IMR-90 (cell line): ENCODE measurements around the gene C19orf33. TPM values are rescaled to one million over a fixed set of nuclear protein-coding genes. Genes with fewer than 3 reads are reported as not detected.

Experiments used
- ATAC-seq: fragments of 200-7000 bp; cut with Tn5 transposase; 2 replicates; pipeline ENCODE4 v1.9.1; 2020; ENCODE audit warnings: low read depth, mild to moderate bottlenecking, moderate library complexity
- BruUV-seq: library from RNA; stranded (reverse); fragments of 400-500 nt; replicated peaks from 2 replicates; lab custom pipeline; 2021; lab: Mats Ljungman, UMichigan
- CTCF ChIA-PET: fragments of 300-600 bp; formaldehyde crosslinking; extraction: SDS; loops from one replicate; lab custom pipeline; 2021; ENCODE audit warnings: antibody characterized with exemption; lab: Yijun Ruan, JAX
- POLR2A ChIA-PET: fragments of 300-600 bp; sonication (Branson Sonifier 250); formaldehyde crosslinking; loops from one replicate; lab custom pipeline; 2022; ENCODE audit warnings: antibody characterized with exemption; ENCODE audit not compliant: unreplicated experiment; lab: Charles Lee
- DNase-seq: peaks from one replicate; pipeline ENCODE4 v3.0.0; 2013
- H2AFZ ChIP-seq: replicated peaks from 2 replicates; pipeline ENCODE3; 2013; ENCODE audit warnings: low read length, mild to moderate bottlenecking; ENCODE audit not compliant: poor library complexity
- H2AK5ac ChIP-seq: 2 replicates; pipeline ENCODE4 v1.6.1; 2013; ENCODE audit warnings: low read depth, low read length, inconsistent platforms
- H2AK9ac ChIP-seq: replicated peaks from 2 replicates; pipeline ENCODE3; 2013; ENCODE audit warnings: mild to moderate bottlenecking, low read depth, low read length, moderate library complexity; ENCODE audit not compliant: poor library complexity
- H2BK120ac ChIP-seq: 2 replicates; pipeline ENCODE4 v1.6.1; 2013; ENCODE audit warnings: low read depth, low read length, inconsistent platforms
- H2BK15ac ChIP-seq: 3 replicates; pipeline ENCODE4 v1.6.1; 2013; ENCODE audit warnings: low read depth, low read length, inconsistent platforms
- H2BK20ac ChIP-seq: 2 replicates; pipeline ENCODE4 v1.6.1; 2013; ENCODE audit warnings: low read depth, mild to moderate bottlenecking, inconsistent platforms, low read length, moderate library complexity
- H2BK5ac ChIP-seq: 2 replicates; pipeline ENCODE4 v1.6.1; 2013; ENCODE audit warnings: mild to moderate bottlenecking, low read depth, low read length, inconsistent platforms; ENCODE audit not compliant: poor library complexity, severe bottlenecking
- H3K14ac ChIP-seq: replicated peaks from 2 replicates; pipeline ENCODE4 v1.6.1; 2013; ENCODE audit warnings: low read depth, low read length, inconsistent platforms
- H3K18ac ChIP-seq: 2 replicates; pipeline ENCODE4 v1.6.1; 2013; ENCODE audit warnings: low read depth, low read length, control low read depth
- H3K23ac ChIP-seq: 2 replicates; pipeline ENCODE4 v1.6.1; 2013; ENCODE audit warnings: low read depth, low read length, inconsistent platforms
- H3K27ac ChIP-seq: 2 replicates; pipeline ENCODE4 v1.5.1; 2013; ENCODE audit warnings: mild to moderate bottlenecking, control low read depth, low read length; ENCODE audit not compliant: insufficient read depth
- H3K27me3 ChIP-seq: 2 replicates; pipeline ENCODE4 v1.6.1; 2013; ENCODE audit warnings: low read length; ENCODE audit not compliant: control insufficient read depth, insufficient read depth
- H3K36me3 ChIP-seq: 2 replicates; pipeline ENCODE4 v1.6.1; 2013; ENCODE audit warnings: low read length, mixed read lengths; ENCODE audit not compliant: control insufficient read depth, insufficient read depth
- H3K4ac ChIP-seq: 2 replicates; pipeline ENCODE4 v1.6.1; 2013; ENCODE audit warnings: low read depth, low read length, inconsistent platforms
- H3K4me1 ChIP-seq: 2 replicates; pipeline ENCODE4 v1.6.1; 2013; ENCODE audit warnings: low read length, mixed read lengths; ENCODE audit not compliant: control insufficient read depth, insufficient read depth
- H3K4me2 ChIP-seq: 2 replicates; pipeline ENCODE4 v1.6.1; 2013; ENCODE audit warnings: low read depth, mild to moderate bottlenecking, control low read depth, low read length, moderate library complexity
- H3K4me3 ChIP-seq: 2 replicates; pipeline ENCODE4 v1.5.1; 2013; ENCODE audit warnings: low read depth, mild to moderate bottlenecking, control low read depth, low read length, moderate library complexity; ENCODE audit not compliant: insufficient read depth
- H3K56ac ChIP-seq: 2 replicates; pipeline ENCODE4 v1.6.1; 2013; ENCODE audit warnings: low read length, inconsistent platforms; ENCODE audit not compliant: insufficient read depth; ENCODE audit errors: extremely low read depth
- H3K79me1 ChIP-seq, 2 experiments: 2 replicates each; pipeline ENCODE4 v1.6.1; 2013; ENCODE audit warnings: low read length in 2 of 2, inconsistent platforms in 1 of 2, low read depth in 1 of 2
- H3K9ac ChIP-seq: 2 replicates; pipeline ENCODE4 v1.6.1; 2013; ENCODE audit warnings: low read depth, low read length, control low read depth
- H3K9me1 ChIP-seq: 2 replicates; pipeline ENCODE4 v1.6.1; 2013; ENCODE audit warnings: low read length, inconsistent platforms; ENCODE audit not compliant: insufficient read depth
- H3K9me3 ChIP-seq: 2 replicates; pipeline ENCODE4 v1.6.1; 2013; ENCODE audit warnings: low read length; ENCODE audit not compliant: control insufficient read depth, insufficient read depth
- H4K20me1 ChIP-seq: 2 replicates; pipeline ENCODE4 v1.6.1; 2013; ENCODE audit warnings: low read length, inconsistent platforms; ENCODE audit not compliant: insufficient read depth
- H4K5ac ChIP-seq: 2 replicates; pipeline ENCODE4 v1.6.1; 2013; ENCODE audit warnings: mild to moderate bottlenecking, low read depth, low read length, control low read depth
- H4K8ac ChIP-seq, 2 experiments: 2 replicates each; pipeline ENCODE4 v1.6.1; 2013; ENCODE audit warnings: low read depth in 2 of 2, low read length in 2 of 2, control low read depth in 1 of 2, inconsistent platforms in 1 of 2
- H4K91ac ChIP-seq: 2 replicates; pipeline ENCODE4 v1.6.1; 2013; ENCODE audit warnings: low read depth, low read length, inconsistent platforms; ENCODE audit not compliant: insufficient read depth
- BHLHE40 ChIP-seq: fragments of 150-350 bp; IDR thresholded peaks from 2 replicates; pipeline ENCODE4 v1.6.1; 2016; ENCODE audit warnings: mild to moderate bottlenecking, low read depth, low read length
- CEBPB ChIP-seq: IDR thresholded peaks from 2 replicates; pipeline ENCODE4 v1.6.1; 2012; ENCODE audit warnings: low read depth, low read length, improper control_type of control experiment
- CHD1 ChIP-seq: IDR thresholded peaks from 2 replicates; pipeline ENCODE4 v1.6.1; 2012; ENCODE audit warnings: low read depth, low read length, improper control_type of control experiment
- CTCF ChIP-seq: conservative IDR thresholded peaks from 2 replicates; pipeline ENCODE4 v1.5.1; 2012; ENCODE audit warnings: mild to moderate bottlenecking, low read depth, low read length, improper control_type of control experiment
- FOS ChIP-seq: fragments of 150-350 bp; IDR thresholded peaks from 2 replicates; pipeline ENCODE4 v1.6.1; 2016; ENCODE audit warnings: low read depth, low read length
- MAFK ChIP-seq: IDR thresholded peaks from 2 replicates; pipeline ENCODE4 v1.6.1; 2012; ENCODE audit warnings: low read depth, low read length, improper control_type of control experiment
- MAZ ChIP-seq: IDR thresholded peaks from 2 replicates; pipeline ENCODE4 v1.6.1; 2012; ENCODE audit warnings: low read depth, mild to moderate bottlenecking, low read length, improper control_type of control experiment, moderate library complexity, borderline replicate concordance
- MXI1 ChIP-seq: IDR thresholded peaks from 2 replicates; pipeline ENCODE4 v1.6.1; 2012; ENCODE audit warnings: low read depth, mild to moderate bottlenecking, low read length, moderate library complexity, borderline replicate concordance
- NFE2L2 ChIP-seq: fragments of 150-350 bp; IDR thresholded peaks from 2 replicates; pipeline ENCODE4 v1.6.1; 2016; ENCODE audit warnings: low read depth, mild to moderate bottlenecking, low read length
- POLR2A ChIP-seq: IDR thresholded peaks from 2 replicates; pipeline ENCODE4 v1.6.1; 2012; ENCODE audit warnings: mild to moderate bottlenecking, low read depth, low read length
- RAD21 ChIP-seq: IDR thresholded peaks from 2 replicates; pipeline ENCODE4 v1.6.1; 2012; ENCODE audit warnings: low read length, improper control_type of control experiment
- RCOR1 ChIP-seq: IDR thresholded peaks from 2 replicates; pipeline ENCODE4 v1.6.1; 2012; ENCODE audit warnings: mild to moderate bottlenecking, low read length, improper control_type of control experiment; ENCODE audit not compliant: insufficient replicate concordance
- RFX5 ChIP-seq: IDR thresholded peaks from 2 replicates; pipeline ENCODE4 v1.8.0; 2012; ENCODE audit warnings: low read depth, mild to moderate bottlenecking, low read length, moderate library complexity
- SMC3 ChIP-seq: fragments of 150-350 bp; IDR thresholded peaks from 2 replicates; pipeline ENCODE4 v1.6.1; 2016; ENCODE audit warnings: low read depth, mild to moderate bottlenecking, antibody characterized with exemption, low read length, moderate library complexity
- WGBS, 2 experiments: methylation state at CpG; one replicate each; pipeline versions ENCODE4 v1.1.5 to v1.1.7; 2013; ENCODE audit warnings: missing lambda C conversion rate in 2 of 2; ENCODE audit not compliant: insufficient read length in 1 of 2; ENCODE audit errors: extremely low coverage in 2 of 2; 5-methylcytosine and 5-hydroxymethylcytosine counted together
- dilution Hi-C: fragments of 300-500 bp; cut with HindIII; formaldehyde crosslinking; loops from one replicate; pipeline ENCODE4 v1.14.3; 2018; ENCODE audit warnings: low sequenced_read_pairs; ENCODE audit not compliant: unreplicated experiment
- in situ Hi-C: fragments of 300-500 bp; cut with MboI; formaldehyde crosslinking; loops from 3 replicates; pipeline ENCODE4 v1.14.3; 2019; ENCODE audit warnings: low sequenced_read_pairs, inconsistent platforms, mixed read lengths
- intact Hi-C: fragments of 100-400 bp; cut with micrococcal nuclease; formaldehyde crosslinking; loops from 2 replicates; pipeline ENCODE4 v1.10.0; 2022
- polyA plus RNA-seq, 3 experiments: library from polyadenylated mRNA; depleted of rRNA; stranded (reverse); fragments of >200 nt; gene quantifications; 2 replicates each; pipeline ENCODE4 v1.2.3, GENCODE V29; 2012; ENCODE audit warnings: low replicate concordance in 1 of 3
- total RNA-seq: library from RNA; depleted of rRNA; stranded (reverse); fragments of >200 nt; gene quantifications from 2 replicates; pipeline ENCODE4 v1.2.3, GENCODE V29; 2012
- TF ChIP-seq, protein P1 (sequence below): fragments of 150-350 bp; IDR thresholded peaks from 2 replicates; pipeline ENCODE4 v1.6.1; 2017; ENCODE audit warnings: mild to moderate bottlenecking, antibody characterized with exemption, low read length, low read depth
- TF ChIP-seq, protein P2 (sequence below): fragments of 150-350 bp; IDR thresholded peaks from 2 replicates; pipeline ENCODE4 v1.6.1; 2016; ENCODE audit warnings: low read depth, mild to moderate bottlenecking, low read length, moderate library complexity, borderline replicate concordance

C19orf33 gene
- total and polyA plus RNA-seq, 2 of the 4 experiments (the other 2 are of a cell fraction) = 0.80 TPM; not detected in 1

GRCh38 chr19:38337360-38337653 is 33.3 kb downstream of the C19orf33 start:
- no peak for ATAC-seq
- H3K9ac ChIP-seq = no peak overlapping the region
- H4K91ac ChIP-seq = no peak overlapping the region
- no peak overlapping the region for H3K18ac ChIP-seq
- H4K20me1 ChIP-seq = no peaks in the 10 kb centered on the region
- WGBS, 2 experiments = no CpG with 5 or more reads among the region's 10 CpGs
- no peak overlapping the region for H2BK120ac ChIP-seq
- no peak overlapping the region for H3K27ac ChIP-seq
- ChIA-PET POLR2A (no interaction called here), CTCF (no interaction called here)
- no peaks in the 10 kb centered on the region; a peak in 1 of 4 replicates for H3K79me1 ChIP-seq
- H3K4me3 ChIP-seq = no peak overlapping the region
- no peaks in the 10 kb centered on the region for H3K27me3 ChIP-seq
- peak overlapping the region; percentile 37 for H2AK9ac ChIP-seq
- DNase-seq = no peak
- no peaks in the 10 kb centered on the region for H3K36me3 ChIP-seq
- peak overlapping the region; percentile 85 for H2AFZ ChIP-seq
- intact Hi-C loops (loop anchor here (2.0 kb wide), 2 partner anchors 37 to 435 kb away; partner anchors contain the start of gene PSMD8), dilution Hi-C loops (no loop called here), in situ Hi-C loops (loop anchor here (10.0 kb wide), 1 partner anchor 443 kb away; no protein-coding TSS in a partner anchor)
- H3K9me3 ChIP-seq = no peaks in the 10 kb centered on the region
- H3K4me1 ChIP-seq = no peaks in the 10 kb centered on the region
- no peak overlapping the region for H3K14ac ChIP-seq
- no peak overlapping the region for H2BK5ac ChIP-seq
- H3K23ac ChIP-seq = no peak overlapping the region
- H3K4ac ChIP-seq = no peak overlapping the region
- no peak overlapping the region for H3K56ac ChIP-seq
- no peak overlapping the region for H2BK20ac ChIP-seq
- TF ChIP-seq BHLHE40 (no peak), MAFK (no peak), SMC3 (no peak), RFX5 (no peak), FOS (no peak), POLR2A (no peak), NFE2L2 (no peak), CTCF (no peak), CHD1 (no peak), CEBPB (no peak), RCOR1 (no peak), RAD21 (no peak), MAZ (no peak), MXI1 (no peak)
- TF ChIP-seq, protein P1, sequence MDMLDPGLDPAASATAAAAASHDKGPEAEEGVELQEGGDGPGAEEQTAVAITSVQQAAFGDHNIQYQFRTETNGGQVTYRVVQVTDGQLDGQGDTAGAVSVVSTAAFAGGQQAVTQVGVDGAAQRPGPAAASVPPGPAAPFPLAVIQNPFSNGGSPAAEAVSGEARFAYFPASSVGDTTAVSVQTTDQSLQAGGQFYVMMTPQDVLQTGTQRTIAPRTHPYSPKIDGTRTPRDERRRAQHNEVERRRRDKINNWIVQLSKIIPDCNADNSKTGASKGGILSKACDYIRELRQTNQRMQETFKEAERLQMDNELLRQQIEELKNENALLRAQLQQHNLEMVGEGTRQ = no peak
- TF ChIP-seq, protein P2, sequence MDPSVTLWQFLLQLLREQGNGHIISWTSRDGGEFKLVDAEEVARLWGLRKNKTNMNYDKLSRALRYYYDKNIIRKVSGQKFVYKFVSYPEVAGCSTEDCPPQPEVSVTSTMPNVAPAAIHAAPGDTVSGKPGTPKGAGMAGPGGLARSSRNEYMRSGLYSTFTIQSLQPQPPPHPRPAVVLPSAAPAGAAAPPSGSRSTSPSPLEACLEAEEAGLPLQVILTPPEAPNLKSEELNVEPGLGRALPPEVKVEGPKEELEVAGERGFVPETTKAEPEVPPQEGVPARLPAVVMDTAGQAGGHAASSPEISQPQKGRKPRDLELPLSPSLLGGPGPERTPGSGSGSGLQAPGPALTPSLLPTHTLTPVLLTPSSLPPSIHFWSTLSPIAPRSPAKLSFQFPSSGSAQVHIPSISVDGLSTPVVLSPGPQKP = no peak
- no peak overlapping the region for H4K5ac ChIP-seq
- no TSS peak for BruUV-seq
- H3K9me1 ChIP-seq = peaks cover 5% of the 10 kb centered on the region; the same call in 1 of the 2 replicates
- no peak overlapping the region; the same call in 1 of the 2 replicates for H3K4me2 ChIP-seq
- H4K8ac ChIP-seq = 0 out of 4 replicates have a peak overlapping the region, but pooled peaks of 1 of the 2 experiments have one; percentile 40
- no peak overlapping the region for H2BK15ac ChIP-seq
- H2AK5ac ChIP-seq = 0 out of 2 replicates have a peak overlapping the region, but pooled peaks have one; percentile 58
